ENCODE results near the gene HEATR5A. TPM values are rescaled to one million over a fixed set of nuclear protein-coding genes. Genes with fewer than 3 reads are reported as not detected.
"Not testable (repeated sequence)": the region's sequence is repeated elsewhere in the genome, so short reads cannot be mapped to it uniquely, and the experiment has no call there.

Gene HEATR5A
- total RNA-seq, 1 donor from 2014 or later, result 11.5 TPM

DNA sequence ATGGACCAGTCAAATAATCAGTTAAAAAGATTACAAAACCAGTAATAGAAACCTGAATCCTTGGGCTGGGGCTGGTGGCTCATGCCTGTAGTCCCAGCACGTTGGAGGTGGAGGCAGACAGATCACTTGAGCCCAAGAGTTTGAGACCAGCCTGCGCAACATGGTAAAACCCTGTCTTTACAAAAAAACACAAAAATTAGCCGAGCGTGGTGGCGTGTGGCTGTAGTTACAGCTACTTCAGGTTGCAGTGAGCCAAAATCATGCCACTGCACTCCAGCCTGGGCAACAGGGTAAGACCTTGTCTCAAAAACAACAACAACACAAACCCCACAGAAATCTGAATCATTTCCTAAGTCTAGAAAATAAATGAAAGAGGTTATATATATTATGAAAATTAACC is 100.6 kb downstream of the HEATR5A start:
- TF ChIP-seq, protein P1, sequence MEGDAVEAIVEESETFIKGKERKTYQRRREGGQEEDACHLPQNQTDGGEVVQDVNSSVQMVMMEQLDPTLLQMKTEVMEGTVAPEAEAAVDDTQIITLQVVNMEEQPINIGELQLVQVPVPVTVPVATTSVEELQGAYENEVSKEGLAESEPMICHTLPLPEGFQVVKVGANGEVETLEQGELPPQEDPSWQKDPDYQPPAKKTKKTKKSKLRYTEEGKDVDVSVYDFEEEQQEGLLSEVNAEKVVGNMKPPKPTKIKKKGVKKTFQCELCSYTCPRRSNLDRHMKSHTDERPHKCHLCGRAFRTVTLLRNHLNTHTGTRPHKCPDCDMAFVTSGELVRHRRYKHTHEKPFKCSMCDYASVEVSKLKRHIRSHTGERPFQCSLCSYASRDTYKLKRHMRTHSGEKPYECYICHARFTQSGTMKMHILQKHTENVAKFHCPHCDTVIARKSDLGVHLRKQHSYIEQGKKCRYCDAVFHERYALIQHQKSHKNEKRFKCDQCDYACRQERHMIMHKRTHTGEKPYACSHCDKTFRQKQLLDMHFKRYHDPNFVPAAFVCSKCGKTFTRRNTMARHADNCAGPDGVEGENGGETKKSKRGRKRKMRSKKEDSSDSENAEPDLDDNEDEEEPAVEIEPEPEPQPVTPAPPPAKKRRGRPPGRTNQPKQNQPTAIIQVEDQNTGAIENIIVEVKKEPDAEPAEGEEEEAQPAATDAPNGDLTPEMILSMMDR (conservative IDR thresholded peaks at IDR 0.05; ENCODE audit: low read depth, low read length), result no peak
- DNase-seq (ENCODE audit: low read depth), result no peak
- no peak overlapping the region for H3K4me3 ChIP-seq (ENCODE audit: low read depth, low read length)

DNA sequence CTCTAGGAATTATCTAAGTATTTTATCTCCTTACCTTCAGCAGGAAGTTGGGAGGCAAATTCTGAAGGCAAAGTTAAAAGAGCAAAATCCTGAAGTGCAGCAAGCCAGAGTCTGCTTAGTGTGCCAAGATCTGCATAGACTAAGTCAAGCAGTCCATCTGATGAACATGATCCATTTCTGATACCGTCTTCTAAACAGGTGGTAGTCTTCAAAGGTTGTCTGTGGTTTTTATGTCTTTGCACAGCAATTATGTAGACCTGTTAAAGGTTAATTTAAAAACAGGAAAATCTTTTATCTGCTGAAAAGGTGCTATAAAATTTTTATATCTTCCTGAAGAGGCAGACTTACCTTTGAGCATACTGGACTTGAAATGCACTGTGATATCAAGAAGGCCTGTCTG is 107.4 kb downstream of the HEATR5A start:
- TF ChIP-seq, protein P1 (conservative IDR thresholded peaks at IDR 0.05; ENCODE audit: low read depth, low read length), result no peak
- H3K4me3 ChIP-seq (ENCODE audit: low read depth, low read length), result no peak overlapping the region
- no peak for DNase-seq (ENCODE audit: low read depth)

DNA sequence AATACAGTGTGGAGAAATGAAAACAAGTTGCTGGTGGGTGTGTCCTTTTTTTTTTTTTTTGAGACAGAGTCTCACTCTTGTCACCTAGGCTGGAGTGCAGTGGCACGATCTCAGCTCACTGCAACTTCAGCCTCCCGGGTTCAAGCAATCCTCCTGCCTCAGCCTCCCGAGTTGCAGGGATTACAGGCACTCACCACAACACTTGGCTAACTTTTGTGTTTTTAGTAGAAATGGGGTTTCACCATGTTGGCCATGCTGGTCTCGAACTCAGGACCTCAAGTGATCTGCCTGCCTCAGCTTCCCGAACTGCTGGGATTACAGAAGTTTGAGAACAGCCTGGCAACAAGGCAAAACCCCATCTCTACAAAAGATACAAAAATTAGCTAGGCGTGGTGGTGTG is 108.0 kb downstream of the HEATR5A start:
- H3K4me3 ChIP-seq (ENCODE audit: low read depth, low read length); DNase-seq (ENCODE audit: low read depth): not testable (repeated sequence)

DNA sequence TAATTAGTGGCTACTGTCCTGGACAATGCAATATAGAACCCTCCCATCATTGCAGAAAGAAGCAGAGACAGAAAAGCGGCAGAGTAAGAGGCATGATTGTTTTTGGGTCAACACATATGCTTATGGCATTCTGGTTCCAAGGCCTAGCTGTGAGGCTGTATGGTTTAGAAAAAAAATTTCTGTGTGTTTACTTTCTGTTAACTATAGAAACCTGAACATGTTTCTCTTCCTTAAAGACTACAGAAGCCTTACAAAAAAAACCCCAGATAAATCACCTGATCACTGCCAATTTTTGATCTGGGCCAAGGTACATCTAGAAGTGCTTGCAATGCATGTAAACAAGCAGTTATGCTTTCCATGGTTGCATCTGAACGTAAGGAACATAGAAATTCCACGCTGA is 112.7 kb downstream of the HEATR5A start:
- TF ChIP-seq, protein P1 (conservative IDR thresholded peaks at IDR 0.05; ENCODE audit: low read depth, low read length), result no peak
- no peak overlapping the region for H3K4me3 ChIP-seq (ENCODE audit: low read depth, low read length)
- no peak for DNase-seq (ENCODE audit: low read depth)

DNA sequence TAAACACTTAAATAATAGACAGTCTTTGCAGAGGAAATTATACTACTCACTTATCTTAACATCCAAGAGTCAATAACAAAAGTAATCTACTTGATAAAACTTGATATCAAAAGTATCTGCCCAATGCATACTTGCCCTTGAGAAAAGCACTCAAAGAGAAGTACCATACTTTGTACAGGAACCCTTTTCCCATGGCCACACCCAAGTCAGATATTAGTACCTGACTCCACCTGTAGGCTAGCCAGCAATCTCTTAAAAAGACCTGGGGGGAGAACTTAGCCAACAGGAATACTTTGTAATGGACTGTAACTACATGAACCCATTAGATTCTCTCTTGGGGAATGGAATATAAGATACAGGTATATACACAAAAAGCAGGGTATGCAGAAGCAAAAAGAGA is 113.2 kb downstream of the HEATR5A start:
- TF ChIP-seq, protein P1 (conservative IDR thresholded peaks at IDR 0.05; ENCODE audit: low read depth, low read length), result no peak
- DNase-seq (ENCODE audit: low read depth), result no peak
- no peak overlapping the region for H3K4me3 ChIP-seq (ENCODE audit: low read depth, low read length)

DNA sequence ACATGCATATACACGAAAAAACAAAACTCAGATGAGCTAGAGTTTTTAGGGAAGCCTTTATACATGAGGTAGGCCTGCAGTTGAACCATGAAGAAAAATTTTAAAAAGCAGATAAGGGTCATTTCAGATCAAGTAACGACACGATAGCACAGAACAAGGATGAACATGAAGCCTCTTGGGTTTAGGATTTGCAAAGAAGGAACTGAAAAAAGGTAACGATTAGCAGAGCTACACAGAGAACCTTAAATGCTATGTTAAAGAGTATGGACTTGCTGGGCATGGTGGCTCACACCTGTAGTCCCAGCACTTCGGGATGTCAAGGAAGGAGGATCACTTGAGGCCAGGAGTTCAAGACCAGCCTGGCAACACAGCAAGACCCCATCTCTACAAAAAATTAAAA is 116.7 kb downstream of the HEATR5A start:
- H3K4me3 ChIP-seq (ENCODE audit: low read depth, low read length), result no peak overlapping the region
- TF ChIP-seq, protein P1 (conservative IDR thresholded peaks at IDR 0.05; ENCODE audit: low read depth, low read length), result no peak
- DNase-seq (ENCODE audit: low read depth), result no peak

DNA sequence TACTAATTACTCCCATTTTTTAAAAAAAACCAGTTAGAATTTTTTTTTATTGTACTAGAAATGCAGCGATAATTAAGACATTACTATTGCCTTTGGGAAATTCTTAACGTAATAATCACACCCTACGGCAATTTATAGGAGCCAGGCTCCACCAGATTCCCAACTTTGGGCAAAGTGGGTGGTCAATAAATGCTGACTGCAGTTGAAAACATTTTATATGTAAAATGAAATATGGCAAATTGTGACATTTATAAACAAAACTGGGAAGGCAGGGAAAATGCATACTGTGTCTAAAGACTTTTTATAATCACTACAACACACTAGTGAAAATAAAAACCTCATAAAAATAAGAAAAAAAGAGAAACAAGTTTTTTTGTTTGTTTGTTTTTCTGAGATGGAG is 119.5 kb downstream of the HEATR5A start:
- DNase-seq (ENCODE audit: low read depth), result no peak
- TF ChIP-seq, protein P1 (conservative IDR thresholded peaks at IDR 0.05; ENCODE audit: low read depth, low read length), result no peak
- no peak overlapping the region for H3K4me3 ChIP-seq (ENCODE audit: low read depth, low read length)

DNA sequence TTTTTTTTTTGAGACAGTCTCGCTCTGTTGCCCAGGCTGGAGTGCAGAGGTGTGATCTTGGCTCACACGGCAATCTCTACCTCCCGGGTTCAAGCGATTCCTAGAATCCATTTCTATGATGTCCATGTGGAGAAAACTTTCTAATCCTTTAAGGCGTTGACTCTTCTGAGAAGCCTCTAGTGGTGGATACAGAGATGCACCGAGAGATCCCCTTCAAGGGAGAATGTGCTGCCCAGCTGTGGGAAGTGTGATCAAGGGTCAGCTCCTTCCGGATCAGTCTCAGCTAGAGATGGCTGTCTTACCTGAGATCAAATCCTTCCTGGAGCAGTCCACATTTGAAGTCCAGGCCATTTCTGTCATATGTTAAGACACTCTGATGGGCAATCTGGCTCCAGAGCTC is 120.1 kb downstream of the HEATR5A start:
- DNase-seq (ENCODE audit: low read depth), result no peak
- TF ChIP-seq, protein P1 (conservative IDR thresholded peaks at IDR 0.05; ENCODE audit: low read depth, low read length), result peak; percentile 31
- no peak overlapping the region for H3K4me3 ChIP-seq (ENCODE audit: low read depth, low read length)

All from epithelial cell of proximal tubule (primary cell).